Effector CD8-positive, alpha-beta T cell (primary cell): Measurements from ENCODE around the gene ZNF398.

Experiments used
- DNase-seq: peaks from one replicate; lab custom pipeline; 2025; lab: John Stamatoyannopoulos, UW

Gene ZNF398

DNA sequence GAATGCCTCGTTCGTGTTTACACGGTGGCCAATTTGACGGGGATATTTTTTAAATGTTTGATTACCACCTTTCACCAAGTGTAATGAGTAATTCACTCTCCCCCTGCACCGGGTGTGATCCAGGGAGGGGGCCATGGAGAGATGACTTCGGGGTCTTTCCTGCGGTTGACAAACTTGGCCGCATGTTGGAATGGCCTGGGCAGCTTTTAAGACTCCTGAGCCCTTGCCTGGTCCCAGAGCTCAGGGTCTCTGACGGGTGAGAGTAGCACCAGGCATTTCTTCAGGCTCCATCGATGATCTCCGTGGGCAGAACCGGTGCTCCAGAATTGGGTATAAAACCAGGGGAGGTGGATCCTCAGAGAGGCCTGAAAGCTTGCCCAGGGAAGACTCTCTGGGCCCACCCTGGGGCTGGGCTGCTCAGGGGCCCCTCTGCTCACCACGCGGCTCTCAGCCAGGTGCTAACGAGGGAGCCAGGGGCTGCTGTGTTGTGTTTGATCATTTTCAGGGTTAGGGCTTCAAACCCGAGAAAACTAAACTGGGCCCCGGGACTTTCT lies 49.0 kb downstream of the ZNF398 start:
- DNase-seq = no peak

DNA sequence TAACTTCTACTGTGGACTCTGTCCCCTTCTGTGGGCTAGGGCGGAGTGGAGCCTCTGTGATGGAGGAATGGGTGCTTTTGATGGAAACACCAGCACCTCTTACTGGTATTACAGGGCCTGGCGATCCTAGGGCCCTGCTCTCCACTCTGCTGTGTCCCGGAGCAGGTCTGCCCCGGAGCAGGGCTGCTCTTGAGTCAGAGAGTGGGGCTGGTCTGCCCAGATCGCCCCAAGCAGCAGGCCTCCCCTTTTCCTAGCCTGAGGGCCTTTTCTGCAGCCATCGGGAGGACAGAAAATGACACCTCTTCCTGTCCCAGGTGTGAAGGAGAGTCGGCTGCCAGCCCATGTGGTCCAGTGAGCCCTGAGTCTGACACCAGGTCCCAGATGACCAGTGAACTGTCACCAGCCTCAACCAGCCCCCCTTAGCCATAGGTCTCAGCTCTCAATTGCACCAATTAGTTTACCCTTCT lies 49.5 kb downstream of the ZNF398 start:
- no peak for DNase-seq

DNA sequence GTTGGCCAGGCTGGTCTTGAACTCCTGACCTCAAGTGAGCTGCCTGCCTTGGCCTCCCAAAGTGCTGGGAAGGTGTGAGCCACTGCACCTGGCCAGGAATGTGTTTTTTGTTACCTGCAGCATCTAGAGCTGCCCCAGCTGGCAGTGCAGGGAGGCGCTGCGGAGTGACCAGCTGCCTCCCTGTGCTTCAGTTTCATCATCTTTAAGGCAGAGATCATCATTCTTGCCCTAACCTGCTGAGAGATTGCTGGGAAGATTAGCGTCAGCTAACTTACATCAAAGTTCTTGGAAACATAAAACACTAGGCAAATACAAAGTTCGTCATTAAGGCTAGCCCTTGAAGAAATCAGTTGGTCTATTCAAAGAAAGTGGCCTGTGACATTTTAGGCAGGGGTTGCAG lies 50.4 kb downstream of the ZNF398 start:
- no peak for DNase-seq

DNA sequence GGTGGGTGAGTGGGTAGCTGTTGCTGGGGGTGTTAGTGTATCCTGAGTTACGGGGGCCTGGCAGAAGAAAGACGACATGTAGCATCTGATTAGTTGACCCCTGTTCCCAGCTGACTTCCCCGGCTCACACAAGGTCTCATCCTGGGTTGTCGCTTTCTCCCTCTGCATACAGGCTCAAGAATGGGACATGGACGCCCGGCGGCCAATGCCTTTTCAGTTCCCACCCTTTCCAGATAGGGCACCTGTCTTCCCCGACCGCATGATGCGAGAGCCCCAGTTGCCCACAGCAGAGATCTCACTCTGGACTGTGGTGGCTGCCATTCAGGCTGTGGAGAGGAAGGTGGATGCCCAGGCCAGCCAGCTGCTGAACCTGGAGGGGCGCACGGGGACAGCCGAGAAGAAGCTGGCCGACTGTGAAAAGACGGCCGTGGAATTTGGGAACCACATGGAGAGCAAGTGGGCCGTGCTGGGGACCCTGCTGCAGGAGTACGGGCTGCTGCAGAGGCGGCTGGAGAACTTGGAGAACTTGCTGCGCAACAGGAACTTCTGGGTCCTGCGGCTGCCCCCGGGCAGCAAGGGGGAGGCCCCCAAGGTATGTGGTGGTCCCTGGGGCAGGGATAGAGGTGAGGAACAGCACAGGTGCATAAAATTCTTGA lies 51.0 kb downstream of the ZNF398 start:
- no peak for DNase-seq

DNA sequence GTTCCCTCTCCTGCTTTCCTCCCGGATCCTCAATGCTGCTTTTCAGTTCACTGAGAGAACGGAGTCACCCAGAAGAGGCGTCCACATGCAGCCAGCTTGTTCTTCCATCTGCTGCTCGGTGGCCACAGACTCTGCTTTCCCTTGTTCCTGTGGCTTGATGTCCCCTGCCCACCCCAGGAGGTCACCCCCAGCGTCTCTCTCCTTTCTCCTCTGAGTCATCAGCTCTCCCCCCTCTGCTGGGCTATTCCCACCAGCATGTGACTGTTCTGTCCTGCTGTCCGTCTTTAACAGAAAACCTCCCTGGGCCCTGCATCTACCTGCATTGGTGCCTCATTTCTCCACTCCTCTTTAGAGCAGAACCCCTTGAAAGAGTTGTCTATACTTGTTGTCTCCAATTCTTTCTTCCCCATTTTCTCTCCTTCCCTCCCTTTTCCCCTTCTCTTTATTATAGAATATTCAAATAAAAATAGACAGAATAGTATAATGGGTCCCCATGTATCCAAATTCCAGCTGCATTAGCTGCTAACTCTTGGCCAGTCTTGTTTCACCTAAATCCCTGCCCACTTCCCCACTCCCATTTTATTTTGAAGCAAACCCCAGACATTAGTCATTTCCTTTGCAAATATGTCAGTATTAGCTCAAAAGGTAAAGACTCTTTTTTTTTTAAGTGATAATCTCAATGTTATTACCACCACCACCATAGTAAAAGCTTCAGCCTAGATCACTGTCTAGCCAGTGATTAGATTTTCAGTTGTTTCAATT lies 52.2 kb downstream of the ZNF398 start:
- DNase-seq = no peak

DNA sequence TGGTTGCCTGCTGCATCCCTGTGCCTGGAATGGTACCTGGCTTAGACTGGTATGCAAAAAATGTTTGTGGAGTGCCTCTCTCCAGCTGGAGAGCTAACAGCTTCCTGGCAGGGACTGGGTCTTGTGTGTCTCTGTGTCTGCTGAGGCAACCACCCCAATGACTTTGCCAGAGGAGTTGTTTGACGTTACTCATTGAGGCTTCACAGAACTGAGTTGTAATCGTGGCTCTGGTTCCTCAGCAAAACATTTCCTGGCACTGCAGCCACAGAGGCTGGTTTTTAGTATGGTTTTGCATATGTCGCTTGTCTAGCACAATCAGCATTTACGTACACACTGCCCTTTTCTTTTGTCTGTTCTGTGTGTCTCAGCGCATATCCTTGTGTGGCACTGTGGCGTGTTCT lies 55.6 kb downstream of the ZNF398 start:
- DNase-seq = no peak

DNA sequence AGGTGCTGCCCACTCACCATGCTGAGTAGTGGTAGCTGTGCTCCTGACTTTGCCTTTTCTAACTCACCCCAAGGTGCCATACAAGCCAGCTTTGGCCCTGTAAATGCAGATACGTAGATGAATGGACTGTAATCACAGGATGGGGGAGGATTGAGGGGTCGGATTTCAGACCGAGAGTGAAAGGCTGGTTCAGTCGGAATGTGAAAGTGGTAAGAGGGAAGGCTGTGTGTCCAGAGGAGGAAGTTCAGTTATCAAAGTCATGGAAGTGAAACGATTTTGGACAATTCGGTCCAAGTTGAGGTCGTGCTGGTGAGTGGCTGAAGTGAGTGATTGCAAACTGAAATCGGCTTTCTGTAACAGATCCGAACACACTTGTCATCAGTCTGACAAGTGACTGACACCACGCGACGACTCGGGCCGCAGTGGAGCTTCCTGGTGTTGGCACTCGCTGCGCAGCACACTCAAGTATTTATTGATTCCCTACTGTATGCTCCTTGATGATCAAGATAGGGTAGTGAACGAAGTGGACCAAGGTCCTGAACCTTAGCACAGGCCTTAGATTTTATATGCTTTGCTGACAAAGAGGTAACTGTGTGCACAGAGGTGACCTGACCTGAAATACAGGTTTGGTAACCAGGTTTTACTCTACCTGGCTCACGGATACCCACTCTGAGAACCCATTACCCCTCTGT lies 58.6 kb downstream of the ZNF398 start:
- DNase-seq = no peak

DNA sequence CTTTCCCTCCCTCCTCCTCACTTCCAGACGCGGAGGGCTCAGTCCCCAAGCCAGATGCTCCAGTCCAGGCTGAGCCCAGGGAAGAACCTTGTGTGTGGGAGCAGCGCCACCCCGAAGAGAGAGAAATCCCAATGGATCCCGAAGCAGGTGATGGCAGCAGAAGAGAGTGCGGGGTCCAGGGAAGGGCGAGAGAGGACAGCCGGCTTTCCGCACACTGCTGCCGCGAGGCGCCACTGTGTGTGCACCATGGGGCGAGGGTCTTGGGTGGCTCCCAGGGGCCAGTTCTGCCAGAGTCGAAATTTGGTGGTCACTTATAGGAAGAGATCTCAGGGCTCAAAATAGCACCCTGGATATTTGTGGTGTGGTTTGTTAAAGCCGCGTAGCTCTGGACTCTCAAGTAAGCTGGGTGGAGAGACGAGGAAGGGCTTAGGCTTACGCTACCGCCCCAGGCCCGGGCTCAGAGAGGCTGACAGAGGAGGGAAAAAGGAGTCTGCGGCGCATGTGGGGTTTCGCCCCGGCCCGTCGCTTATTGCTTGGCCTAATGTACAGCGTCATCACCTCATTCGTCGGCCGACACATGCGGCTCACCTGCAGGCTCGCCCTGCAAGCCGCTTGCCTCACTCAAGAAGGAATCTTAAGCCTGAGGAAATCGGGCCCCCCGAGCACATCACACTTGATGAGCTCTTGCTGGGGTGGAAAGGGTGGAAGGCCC lies 60.2 kb downstream of the ZNF398 start:
- DNase-seq = no peak

DNA sequence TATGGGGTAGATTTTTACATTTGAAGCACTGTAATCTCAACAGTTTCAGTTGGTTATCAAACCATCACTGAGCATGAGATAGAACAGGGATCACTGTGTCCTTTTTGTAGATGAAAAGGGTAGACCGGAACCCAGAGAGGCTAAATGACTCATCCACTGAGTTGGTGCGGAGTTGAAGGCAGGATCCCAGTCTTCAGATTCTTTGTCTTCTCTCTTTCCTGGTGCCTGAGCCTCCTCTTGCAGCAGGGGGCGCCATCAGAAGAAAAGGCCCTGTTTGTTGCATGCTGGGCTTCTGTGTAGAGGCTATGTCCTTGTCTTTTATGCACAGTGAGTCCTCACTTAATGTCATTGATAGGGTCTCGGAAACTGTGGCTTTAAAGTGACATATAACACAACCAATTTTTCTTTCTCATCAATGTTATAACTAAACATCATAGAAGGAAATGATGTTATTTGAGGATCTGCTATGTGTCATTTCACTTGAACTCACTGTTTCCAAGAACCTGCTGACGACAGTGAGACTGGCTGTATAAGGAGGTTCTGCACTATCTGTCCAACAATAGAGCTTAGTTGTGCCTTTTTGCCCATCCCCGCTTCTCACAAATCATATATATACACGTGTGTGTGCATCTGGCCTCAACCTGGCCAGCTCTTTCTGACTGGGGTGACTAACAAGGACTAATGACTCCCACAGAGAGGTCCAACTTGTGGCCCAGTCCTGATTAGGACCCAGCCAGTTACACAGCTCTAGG lies 62.4 kb downstream of the ZNF398 start:
- peak; percentile 35 for DNase-seq

DNA sequence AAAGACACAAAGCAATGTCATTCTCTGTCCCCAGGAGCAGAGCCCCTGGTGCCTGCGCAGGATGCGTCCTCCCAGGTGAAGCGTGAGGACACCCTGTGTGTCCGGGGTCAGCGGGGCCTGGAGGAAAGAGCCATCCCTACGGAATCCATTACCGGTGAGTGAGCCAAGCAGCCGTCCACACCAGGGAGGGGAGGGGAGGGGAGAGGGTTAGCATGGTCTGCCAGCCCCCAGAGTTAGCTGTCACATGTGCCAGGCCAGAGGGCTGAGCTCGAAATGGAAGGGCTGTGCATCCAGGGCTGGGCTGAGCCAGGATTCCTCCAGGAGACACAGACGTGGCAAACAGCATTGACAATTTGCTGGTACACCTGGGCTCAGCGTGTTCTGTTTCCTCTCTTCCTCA lies 63.3 kb downstream of the ZNF398 start:
- no peak for DNase-seq

DNA sequence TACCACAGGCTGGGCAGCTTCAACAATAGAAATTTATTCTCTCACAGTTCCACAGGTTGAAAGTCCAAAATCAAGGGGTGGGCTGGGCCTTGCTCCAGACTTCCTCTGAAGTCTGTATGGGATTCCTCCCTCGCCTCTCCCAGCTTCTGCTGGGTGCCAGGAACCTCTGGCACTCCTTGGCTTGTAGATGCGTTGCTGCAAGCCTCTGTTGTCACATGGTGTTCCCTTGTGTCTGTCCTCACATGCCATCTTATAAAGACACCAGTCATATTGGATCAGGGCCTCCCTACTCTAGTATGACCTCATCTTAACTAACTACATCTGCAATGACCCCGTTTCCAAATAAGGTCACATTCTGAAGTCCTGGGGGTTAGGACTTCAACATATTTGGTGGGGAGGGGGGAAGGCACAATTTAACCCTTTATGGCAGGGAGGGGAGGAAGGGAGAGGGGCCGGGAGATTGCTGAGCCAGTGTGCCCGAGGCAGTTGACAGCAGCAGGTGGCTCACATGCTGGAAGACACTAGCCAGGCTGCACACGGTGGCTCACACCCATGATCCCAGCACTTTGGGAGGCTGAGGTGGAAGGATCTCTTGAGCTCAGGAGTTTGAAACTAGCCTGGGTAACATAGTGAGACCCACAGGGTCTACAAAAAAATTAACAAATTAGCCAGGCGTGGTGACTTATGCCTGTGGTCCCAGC lies 66.9 kb downstream of the ZNF398 start:
- DNase-seq = no peak

DNA sequence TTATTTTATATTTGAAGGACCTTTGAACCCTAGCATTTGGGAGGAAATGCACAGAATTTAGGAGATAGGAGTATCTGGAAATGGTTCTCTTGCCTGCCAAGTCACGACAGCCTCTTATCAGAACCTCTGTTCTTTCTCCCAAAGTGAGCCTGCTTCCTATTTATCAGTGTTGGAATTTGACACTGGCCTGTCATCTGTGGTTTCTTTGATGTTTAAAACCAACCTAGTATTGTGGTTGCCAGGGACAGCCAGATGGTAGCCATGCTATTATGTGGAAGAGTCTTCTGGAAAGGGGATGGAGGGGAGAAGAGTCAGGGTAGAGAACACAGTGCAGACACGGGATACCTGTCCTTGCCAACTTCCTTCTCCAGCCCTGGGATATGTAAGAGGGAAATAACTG lies 69.1 kb downstream of the ZNF398 start:
- no peak for DNase-seq

DNA sequence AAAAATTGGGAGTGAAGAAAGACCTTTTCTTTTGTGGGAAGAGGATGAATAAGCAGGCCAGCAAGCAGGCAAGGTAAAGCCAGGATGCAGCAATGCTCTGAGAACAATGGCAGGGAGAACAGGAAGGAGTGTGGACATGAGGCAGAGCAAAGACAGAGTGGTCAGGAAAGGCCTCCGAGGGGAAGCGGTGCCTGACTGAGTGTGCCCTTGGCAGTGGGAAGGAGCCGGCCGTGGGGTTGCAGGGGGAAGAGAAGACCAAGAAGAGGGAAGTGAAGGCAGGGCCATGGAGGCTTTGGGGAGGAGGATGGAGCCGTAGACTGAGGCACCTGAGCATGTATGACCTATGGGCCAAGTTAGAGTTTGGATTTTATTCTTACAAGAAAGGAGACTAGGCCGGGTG lies 70.3 kb downstream of the ZNF398 start:
- DNase-seq = no peak

DNA sequence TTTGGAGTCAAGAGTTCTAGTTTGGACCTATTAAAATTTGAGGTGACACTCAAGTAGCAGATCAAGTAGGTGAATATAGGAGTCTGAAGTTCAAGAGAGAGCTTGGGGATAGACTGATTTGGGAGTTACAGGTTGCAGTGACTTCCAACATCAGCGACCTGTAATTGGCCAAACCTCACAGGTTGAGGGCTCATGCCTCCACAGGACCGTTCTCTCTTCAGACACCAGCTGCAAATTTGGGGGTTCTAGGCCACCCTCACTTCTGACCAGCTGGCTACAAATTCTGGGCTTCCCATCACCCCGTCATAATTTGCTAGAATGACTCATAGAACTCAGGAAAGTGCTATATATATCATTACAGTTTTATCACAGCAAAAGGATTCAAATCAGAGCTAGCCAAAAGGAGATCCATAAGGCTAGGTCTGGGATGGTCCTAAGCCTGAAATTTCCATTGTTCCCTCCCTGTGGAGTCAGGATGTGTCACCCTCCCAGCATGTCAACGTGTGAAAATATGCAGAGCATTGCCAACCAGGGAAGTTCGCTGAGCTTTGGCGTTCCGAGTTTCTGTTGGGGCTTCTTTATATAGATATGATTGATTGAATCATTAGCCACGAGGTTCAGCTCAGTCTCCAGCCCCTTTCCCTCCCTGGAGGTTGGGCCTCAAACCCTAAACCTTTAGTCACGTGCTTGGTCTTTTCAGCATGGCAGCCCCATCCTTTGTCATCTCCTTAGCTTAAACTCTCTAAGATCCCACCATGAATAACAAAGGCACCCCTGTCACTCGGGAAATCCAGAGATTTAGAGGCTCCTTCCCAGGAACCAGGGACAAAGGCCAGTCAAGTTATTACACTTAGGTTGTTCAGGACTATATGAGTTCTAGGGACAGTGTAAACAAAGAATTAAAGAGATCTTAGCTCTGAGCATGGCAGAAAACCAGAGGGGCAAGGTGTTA lies 71.5 kb downstream of the ZNF398 start:
- DNase-seq = no peak

DNA sequence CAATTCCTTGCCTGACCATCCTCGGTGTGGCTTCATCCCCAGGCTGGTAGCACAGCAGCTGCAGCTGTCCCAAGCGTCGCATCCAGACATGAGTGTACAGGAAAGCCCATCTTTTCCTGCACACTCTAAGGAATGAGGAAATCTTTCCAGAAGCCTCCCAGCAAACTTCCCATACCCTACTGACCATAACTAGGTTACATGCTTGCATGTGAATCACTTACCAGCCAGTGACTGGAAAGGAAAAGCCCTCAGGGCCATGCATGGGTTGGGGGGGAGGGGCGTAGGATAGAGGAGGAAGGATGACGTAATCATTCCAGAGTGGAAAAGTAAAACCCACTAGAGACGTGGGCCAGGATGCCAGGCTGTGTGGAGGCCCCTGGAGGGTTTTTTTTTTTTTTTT lies 73.3 kb downstream of the ZNF398 start:
- DNase-seq = no peak

DNA sequence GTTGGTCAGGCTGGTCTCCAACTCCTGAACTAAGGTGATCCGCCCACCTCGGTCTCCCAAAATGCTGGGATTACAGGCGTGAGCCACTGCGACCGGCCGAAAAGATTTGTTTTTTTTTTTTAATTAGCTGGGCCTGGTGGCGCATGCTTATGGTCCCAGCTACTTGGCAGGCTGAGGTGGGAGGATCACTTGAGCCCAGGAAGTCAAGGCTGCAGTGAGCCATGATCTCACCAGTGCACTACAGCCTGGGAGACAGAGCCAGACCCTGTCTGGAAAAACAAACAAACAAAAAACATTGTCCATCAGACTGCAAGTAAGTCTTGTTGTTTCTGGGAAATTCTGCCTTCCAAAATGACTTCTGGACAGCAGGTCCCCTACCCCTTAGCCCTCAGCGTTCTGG lies 75.9 kb downstream of the ZNF398 start:
- no peak for DNase-seq

DNA sequence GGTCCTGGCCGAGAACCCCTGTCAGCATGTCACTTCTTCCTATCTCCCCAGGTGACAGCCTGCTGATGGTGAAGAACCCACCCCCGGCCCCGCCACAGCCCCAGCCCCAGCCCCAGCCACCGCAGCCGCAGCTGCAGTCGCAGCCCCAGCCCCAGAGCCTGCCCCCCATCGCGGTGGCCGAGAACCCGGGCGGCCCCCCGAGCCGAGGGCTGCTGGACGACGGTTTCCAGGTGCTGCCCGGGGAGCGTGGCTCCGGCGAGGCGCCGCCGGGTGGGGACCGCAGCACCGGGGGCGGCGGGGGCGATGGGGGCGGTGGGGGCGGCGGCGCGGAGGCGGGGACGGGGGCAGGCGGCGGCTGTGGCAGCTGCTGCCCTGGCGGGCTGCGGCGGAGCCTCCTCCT lies 76.5 kb downstream of the ZNF398 start:
- DNase-seq = no peak

DNA sequence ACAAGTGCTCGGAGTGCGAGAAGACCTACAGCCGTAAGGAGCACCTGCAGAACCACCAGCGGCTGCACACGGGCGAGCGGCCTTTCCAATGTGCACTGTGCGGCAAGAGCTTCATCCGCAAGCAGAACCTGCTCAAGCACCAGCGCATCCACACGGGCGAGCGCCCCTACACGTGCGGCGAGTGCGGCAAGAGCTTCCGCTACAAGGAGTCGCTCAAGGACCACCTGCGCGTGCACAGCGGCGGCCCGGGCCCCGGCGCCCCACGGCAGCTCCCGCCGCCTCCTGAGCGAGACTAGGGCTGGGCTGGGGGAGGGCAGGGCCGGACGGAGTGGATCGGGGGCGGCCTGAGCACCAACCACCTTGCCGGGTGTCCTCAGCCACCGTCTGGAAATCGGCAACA lies 77.1 kb downstream of the ZNF398 start:
- no peak for DNase-seq

DNA sequence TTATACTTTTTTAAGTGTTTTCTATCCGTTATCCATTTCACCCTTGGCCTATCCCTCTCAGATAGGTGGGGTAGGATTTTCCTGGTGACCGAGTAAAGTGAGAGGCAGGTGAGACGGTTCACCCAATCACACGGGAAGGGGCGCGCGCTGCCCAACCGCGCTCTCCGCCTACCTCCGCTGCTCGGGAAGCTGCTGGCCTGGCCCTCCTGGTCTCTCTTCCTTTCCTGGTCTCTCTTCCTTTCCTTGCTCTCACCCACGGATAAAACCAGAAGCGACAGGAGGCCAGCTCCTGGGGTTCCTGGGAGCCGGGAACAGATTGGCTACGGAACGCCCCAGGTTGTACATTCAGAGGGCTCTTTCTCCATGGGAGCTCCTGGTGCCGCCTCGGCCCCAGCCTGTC lies 77.9 kb downstream of the ZNF398 start:
- no peak for DNase-seq

DNA sequence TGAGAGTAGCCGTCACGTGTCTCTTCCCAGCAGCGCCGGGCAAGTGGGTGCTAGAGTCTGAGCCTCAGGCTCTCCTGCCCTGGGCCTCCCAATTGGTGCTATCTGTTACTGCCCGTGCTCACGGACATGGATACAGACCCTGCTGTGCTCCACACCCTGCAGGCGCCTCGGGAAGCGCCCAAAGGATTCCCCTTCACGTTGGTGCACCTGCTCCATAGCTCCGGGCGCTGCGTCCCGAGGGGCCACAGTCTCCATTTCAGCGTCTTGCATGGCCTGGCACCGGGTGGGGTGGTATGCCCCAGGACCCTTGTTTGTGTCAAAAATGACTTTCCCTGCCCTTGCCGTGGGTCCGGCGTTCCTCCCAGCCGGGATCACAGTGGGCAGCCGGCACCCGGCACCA lies 78.4 kb downstream of the ZNF398 start:
- no peak for DNase-seq
